ENCODE measurements around the gene ZNF157.

Gene ZNF157

DNA sequence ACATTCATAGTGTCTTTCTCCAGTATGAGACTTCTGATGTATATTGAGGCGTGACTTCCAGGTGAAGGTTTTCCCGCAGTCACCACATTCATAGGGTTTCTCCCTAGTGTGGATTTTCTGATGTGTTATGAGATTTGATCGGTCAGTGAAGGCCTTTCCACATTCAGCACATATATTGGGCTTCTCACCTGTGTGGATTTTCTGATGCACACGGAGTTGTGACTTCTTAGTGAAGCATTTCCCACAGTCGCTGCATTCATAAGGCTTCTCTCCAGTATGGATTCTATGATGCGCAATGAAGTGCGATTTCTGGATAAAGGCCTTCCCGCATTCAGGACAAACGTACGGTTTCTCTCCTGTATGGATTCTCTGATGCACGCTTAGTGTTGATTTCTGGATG lies 77.2 kb downstream of the ZNF157 start:
- no peak for DNase-seq

DNA sequence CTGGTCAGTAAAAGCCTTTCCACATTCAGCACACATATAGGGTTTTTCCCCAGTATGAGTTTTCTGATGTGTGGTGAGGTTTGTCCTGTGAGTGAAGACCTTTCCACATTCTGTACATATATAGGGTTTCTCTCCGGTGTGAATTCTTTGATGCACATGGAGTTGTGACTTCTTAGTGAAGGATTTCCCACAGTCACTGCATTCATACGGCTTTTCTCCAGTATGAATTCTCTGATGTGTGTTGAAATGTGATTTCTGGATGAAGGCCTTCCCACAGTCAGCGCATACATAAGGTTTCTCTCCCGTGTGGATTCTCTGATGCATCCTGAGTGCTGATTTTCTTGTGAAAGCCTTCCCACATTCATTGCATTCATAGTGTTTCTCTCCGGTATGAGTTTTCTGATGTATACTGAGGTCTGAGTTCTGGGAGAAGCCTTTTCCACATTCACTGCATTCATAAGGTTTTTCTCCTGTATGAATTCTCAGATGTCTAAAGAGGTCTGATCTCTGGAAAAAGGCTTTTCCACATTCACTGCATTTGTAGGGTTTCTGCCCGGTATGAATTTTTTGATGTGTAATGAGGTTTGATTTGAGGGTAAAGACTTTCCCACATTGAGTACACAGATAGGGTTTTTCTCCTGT lies 77.9 kb downstream of the ZNF157 start:
- no peak for DNase-seq

DNA sequence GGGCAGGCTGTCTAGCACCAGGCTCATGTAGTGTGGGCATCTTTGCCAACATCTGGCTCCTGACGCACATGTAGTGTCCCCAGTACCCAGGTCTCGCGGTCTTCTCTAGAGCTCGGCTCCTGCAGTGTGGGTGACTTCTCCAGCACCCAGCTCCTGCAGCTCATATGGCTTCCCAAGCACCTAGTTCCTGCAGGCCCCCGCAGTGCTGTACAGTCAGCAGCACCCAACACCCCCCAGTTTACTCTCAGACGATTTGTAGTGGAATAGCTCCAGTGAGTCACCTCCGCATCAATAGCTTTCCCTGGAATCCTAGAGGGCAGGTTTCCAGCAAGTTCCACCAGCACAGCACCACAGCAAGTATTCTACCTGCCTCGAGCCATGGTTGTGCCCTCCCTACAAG lies 81.7 kb downstream of the ZNF157 start:
- DNase-seq, result no peak

DNA sequence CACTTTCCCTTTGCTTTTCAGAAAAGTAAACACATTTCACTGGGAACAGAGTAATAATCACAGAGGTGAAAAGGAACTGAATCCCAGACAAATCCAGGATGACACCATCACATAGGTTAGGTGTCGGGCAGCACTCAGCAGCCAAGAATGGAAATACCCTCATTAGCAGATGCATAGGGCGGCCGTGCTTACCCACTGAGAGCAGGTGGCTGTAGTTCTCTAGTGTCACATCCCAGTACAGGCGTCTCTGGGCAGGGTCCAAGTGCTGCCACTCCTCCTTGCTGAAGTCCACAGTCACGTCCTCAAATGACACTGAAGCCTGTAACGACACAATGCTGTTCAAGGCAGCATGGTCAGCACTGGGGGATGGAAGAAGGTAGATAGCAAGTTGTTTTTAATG lies 85.7 kb downstream of the ZNF157 start:
- no peak for DNase-seq

DNA sequence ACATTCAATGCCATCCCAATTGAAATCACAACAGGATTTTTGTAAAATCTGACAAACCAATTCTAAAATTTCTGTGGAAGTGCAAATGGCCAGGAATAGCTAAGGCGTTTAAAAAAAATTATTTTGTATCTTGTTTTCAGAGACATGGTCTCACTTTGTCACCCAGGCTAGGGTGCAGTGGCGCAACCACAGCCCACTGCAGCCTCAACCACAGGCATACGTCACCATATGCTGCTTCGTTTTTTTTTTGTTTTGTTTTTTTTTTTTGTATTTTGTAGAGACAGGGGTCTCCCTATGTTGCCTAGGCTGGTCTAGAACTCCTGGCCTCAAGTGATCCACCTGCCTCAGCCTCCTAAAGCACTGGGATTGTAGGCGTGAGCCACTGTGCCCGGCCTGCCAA lies 88.2 kb downstream of the ZNF157 start:
- no peak for DNase-seq

DNA sequence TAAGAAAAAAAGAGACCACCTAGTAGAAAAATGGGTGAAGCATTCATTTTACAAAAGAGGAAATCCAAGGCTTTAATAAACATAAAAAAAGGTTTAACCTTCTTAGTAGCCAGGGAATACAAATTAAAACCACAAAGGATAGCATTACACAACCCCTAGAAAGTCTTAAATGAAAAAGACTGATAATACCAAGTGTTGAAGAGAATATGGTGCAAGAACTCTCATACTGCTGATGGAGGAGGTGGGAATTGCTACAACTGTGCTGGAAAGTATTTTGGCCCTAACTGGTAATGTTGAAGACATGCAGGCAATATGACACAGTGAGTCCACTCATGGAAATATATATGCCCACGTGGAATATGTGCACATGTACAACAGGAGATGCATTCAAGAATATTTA lies 90.2 kb downstream of the ZNF157 start:
- DNase-seq, result no peak
